Measurements from ENCODE around the gene TSPAN17.

TSPAN17 gene

GRCh38 chr5:176646049-176646706 is 1.1 kb upstream of the TSPAN17 start:
- Histone ChIP-seq H3K4me1 (peaks cover 66% of the 10 kb centered on the region), H3K9ac (peak overlapping the region; percentile 53; the same call in 1 of the 2 replicates), H3K27ac (peak overlapping the region; percentile 65)

GRCh38 chr5:176646707-176647029 is 616 bp upstream of the TSPAN17 start:
- Histone ChIP-seq H3K27ac (peak overlapping the region; percentile 65), H3K9me3 (no peaks in the 10 kb centered on the region), H3K4me3 (peak overlapping the region; percentile 83), H3K27me3 (no peaks in the 10 kb centered on the region), H4K20me1 (peaks cover 30% of the 10 kb centered on the region), H3K4me2 (peak overlapping the region; percentile 99), H3K4me1 (peaks cover 70% of the 10 kb centered on the region), H3K9ac (peak overlapping the region; percentile 53), H3K36me3 (no peaks in the 10 kb centered on the region)
- TF ChIP-seq Cebpa-rat (IDR thresholded peaks at IDR 0.05): no peak

More at GRCh38 chr5:176646049-176646706, 1.1 kb upstream of the TSPAN17 start:
- Histone ChIP-seq H3K27me3 (no peaks in the 10 kb centered on the region), H3K4me2 (peak overlapping the region; percentile 99), H3K9me3 (no peaks in the 10 kb centered on the region), H4K20me1 (peaks cover 30% of the 10 kb centered on the region), H3K36me3 (no peaks in the 10 kb centered on the region), H3K4me3 (peak overlapping the region; percentile 83; the same call in 1 of the 2 replicates)
- no peak for TF ChIP-seq Cebpa-rat (IDR thresholded peaks at IDR 0.05)

GRCh38 chr5:176647843-176648473 is 674 bp downstream of the TSPAN17 start:
- Histone ChIP-seq H3K4me2 (peak overlapping the region; percentile 99), H3K27me3 (no peaks in the 10 kb centered on the region), H4K20me1 (peaks cover 39% of the 10 kb centered on the region), H3K4me1 (peaks cover 83% of the 10 kb centered on the region), H3K27ac (peak overlapping the region; percentile 83), H3K9me3 (no peaks in the 10 kb centered on the region), H3K36me3 (peaks cover 5% of the 10 kb centered on the region), H3K9ac (peak overlapping the region; percentile 84), H3K4me3 (peak overlapping the region; percentile 83)
- TF ChIP-seq Cebpa-rat (IDR thresholded peaks at IDR 0.05): no peak

- Histone ChIP-seq H3K4me2 (peak overlapping the region; percentile 99), H3K4me1 (peaks cover 84% of the 10 kb centered on the region), H3K27me3 (no peaks in the 10 kb centered on the region), H4K20me1 (peaks cover 46% of the 10 kb centered on the region), H3K36me3 (peaks cover 12% of the 10 kb centered on the region), H3K27ac (peak overlapping the region; percentile 83), H3K9me3 (no peaks in the 10 kb centered on the region), H3K9ac (peak overlapping the region; percentile 84), H3K4me3 (peak overlapping the region; percentile 83)
- TF ChIP-seq Cebpa-rat (IDR thresholded peaks at IDR 0.05): no peak
These were observed 1.4 kb downstream of the TSPAN17 start for GRCh38 chr5:176648474-176649194.

GRCh38 chr5:176650354-176650884 is 3.1 kb downstream of the TSPAN17 start:
- no peaks in the 10 kb centered on the region for H3K27me3 ChIP-seq
- H3K9me3 ChIP-seq: no peaks in the 10 kb centered on the region
- H3K36me3 ChIP-seq: peaks cover 30% of the 10 kb centered on the region
- TF ChIP-seq Cebpa-rat (IDR thresholded peaks at IDR 0.05): no peak
- peak overlapping the region; percentile 70 for H3K9ac ChIP-seq
- peaks cover 63% of the 10 kb centered on the region for H4K20me1 ChIP-seq
- H3K4me1 ChIP-seq: peaks cover 85% of the 10 kb centered on the region
- peak overlapping the region; percentile 81 for H3K27ac ChIP-seq
- peak overlapping the region; percentile 83 for H3K4me3 ChIP-seq
- H3K4me2 ChIP-seq: peak overlapping the region; percentile 99

GRCh38 chr5:176651472-176651980 is 4.2 kb downstream of the TSPAN17 start:
- no peak for TF ChIP-seq Cebpa-rat (IDR thresholded peaks at IDR 0.05)
- H3K4me3 ChIP-seq: peak overlapping the region; percentile 83
- peak overlapping the region; percentile 81 for H3K27ac ChIP-seq
- H3K9ac ChIP-seq: peak overlapping the region; percentile 70
- H3K9me3 ChIP-seq: no peaks in the 10 kb centered on the region
- peaks cover 87% of the 10 kb centered on the region for H3K4me1 ChIP-seq
- H3K27me3 ChIP-seq: no peaks in the 10 kb centered on the region
- H3K4me2 ChIP-seq: peak overlapping the region; percentile 99
- peaks cover 41% of the 10 kb centered on the region for H3K36me3 ChIP-seq
- peaks cover 71% of the 10 kb centered on the region for H4K20me1 ChIP-seq

- Histone ChIP-seq H3K9me3 (no peaks in the 10 kb centered on the region), H3K4me1 (peaks cover 83% of the 10 kb centered on the region), H3K36me3 (peaks cover 47% of the 10 kb centered on the region), H3K4me2 (peak overlapping the region; percentile 99), H3K4me3 (peak overlapping the region; percentile 83), H3K27ac (peak overlapping the region; percentile 81), H3K27me3 (no peaks in the 10 kb centered on the region), H3K9ac (peak overlapping the region; percentile 70; the same call in 1 of the 2 replicates), H4K20me1 (peaks cover 77% of the 10 kb centered on the region)
- no peak for TF ChIP-seq Cebpa-rat (IDR thresholded peaks at IDR 0.05)
These were observed 4.9 kb downstream of the TSPAN17 start for GRCh38 chr5:176652136-176652535.

GRCh38 chr5:176653401-176654385 is 6.4 kb downstream of the TSPAN17 start:
- Histone ChIP-seq H3K4me2 (peak overlapping the region; percentile 99), H4K20me1 (peaks cover 85% of the 10 kb centered on the region), H3K36me3 (peaks cover 54% of the 10 kb centered on the region), H3K27ac (0 out of 2 replicates have a peak overlapping the region, but pooled peaks have one; percentile 21), H3K4me3 (no peak overlapping the region), H3K9me3 (no peaks in the 10 kb centered on the region), H3K9ac (0 out of 2 replicates have a peak overlapping the region, but pooled peaks have one; percentile 2), H3K4me1 (peaks cover 85% of the 10 kb centered on the region), H3K27me3 (no peaks in the 10 kb centered on the region)
- TF ChIP-seq Cebpa-rat (IDR thresholded peaks at IDR 0.05): no peak

All from BLaER1 (cell line).